Osteoblast (primary cell): Measurements from ENCODE around the gene SLC25A34. TPM values are rescaled to one million over a fixed set of nuclear protein-coding genes. Genes with fewer than 3 reads are reported as not detected.
A peak's percentile ranks its signal among the peaks of the same experiment; 100 is the strongest.

Source experiments
- DNase-seq: peaks from one replicate; pipeline ENCODE4 v3.0.0; 2011; ENCODE audit warnings: low spot score, mixed read lengths; ENCODE audit not compliant: insufficient read length; ENCODE audit errors: missing footprints
- H2AFZ ChIP-seq: 2 replicates; pipeline ENCODE4 v1.6.0; 2011; ENCODE audit warnings: mild to moderate bottlenecking, low read length
- H3K27ac ChIP-seq: 2 replicates; pipeline ENCODE4 v1.5.1; 2011; ENCODE audit warnings: mild to moderate bottlenecking, low read depth, low read length, moderate library complexity
- H3K27me3 ChIP-seq: 2 replicates; pipeline ENCODE4 v1.6.0; 2012; ENCODE audit warnings: mild to moderate bottlenecking, control low read depth, inconsistent platforms, low read length, moderate library complexity; ENCODE audit not compliant: insufficient read depth
- H3K36me3 ChIP-seq: 2 replicates; pipeline ENCODE4 v1.5.1; 2011; ENCODE audit warnings: mild to moderate bottlenecking, low read length, control low read depth, moderate library complexity; ENCODE audit not compliant: insufficient read depth
- H3K4me1 ChIP-seq: 2 replicates; pipeline ENCODE4 v1.5.1; 2011; ENCODE audit warnings: mild to moderate bottlenecking, low read length, control low read depth, moderate library complexity; ENCODE audit not compliant: insufficient read depth
- H3K4me2 ChIP-seq: 2 replicates; pipeline ENCODE4 v1.6.0; 2011; ENCODE audit warnings: mild to moderate bottlenecking, low read length; ENCODE audit not compliant: insufficient read depth
- H3K4me3 ChIP-seq: fragments of 200-600 bp; sonication (generic); 3 replicates; pipeline ENCODE4 v1.5.1; 2012; ENCODE audit warnings: mild to moderate bottlenecking, low read length, inconsistent platforms; ENCODE audit not compliant: insufficient read depth
- H3K79me2 ChIP-seq: 2 replicates; pipeline ENCODE4 v1.6.0; 2012; ENCODE audit warnings: mild to moderate bottlenecking, low read length, control low read depth, inconsistent platforms; ENCODE audit not compliant: insufficient read depth
- H3K9me3 ChIP-seq: 2 replicates; pipeline ENCODE4 v1.5.1; 2011; ENCODE audit warnings: low read depth, low read length, control low read depth
- H4K20me1 ChIP-seq: 2 replicates; pipeline ENCODE4 v1.6.0; 2012; ENCODE audit warnings: mild to moderate bottlenecking, low read length, control low read depth; ENCODE audit not compliant: insufficient read depth
- CTCF ChIP-seq: IDR thresholded peaks from 2 replicates; pipeline ENCODE4 v1.5.1; 2011; ENCODE audit warnings: mild to moderate bottlenecking, low read depth, low read length, moderate library complexity; ENCODE audit errors: extremely low read depth
- total RNA-seq: library from RNA; depleted of rRNA; stranded (reverse); fragments of >200 nt; gene quantifications from 2 replicates; pipeline ENCODE4 v1.2.3, GENCODE V29; 2012

Gene SLC25A34
- total RNA-seq, 1 donor, result 1.4 TPM

- Histone ChIP-seq H3K79me2 (peaks cover 21% of the 10 kb centered on the region), H2AFZ (no peak overlapping the region), H3K4me1 (peaks cover 26% of the 10 kb centered on the region), H3K36me3 (no peaks in the 10 kb centered on the region), H3K27me3 (no peaks in the 10 kb centered on the region), H3K4me3 (no peak overlapping the region), H3K27ac (no peak overlapping the region), H3K4me2 (no peak overlapping the region), H4K20me1 (peaks cover 2% of the 10 kb centered on the region), H3K9me3 (no peaks in the 10 kb centered on the region)
- no peak for TF ChIP-seq CTCF
- peak; percentile 82 for DNase-seq
Measured at GRCh38 chr1:15756143-15757015, 20.3 kb downstream of the SLC25A34 start.

- TF ChIP-seq CTCF, result no peak
- Histone ChIP-seq H3K4me1 (peaks cover 32% of the 10 kb centered on the region), H3K4me2 (no peak overlapping the region)
Measured at GRCh38 chr1:15757016-15757543, 21.0 kb downstream of the SLC25A34 start.

GRCh38 chr1:15757575-15758342, 21.7 kb downstream of the SLC25A34 start:
- DNase-seq, result peak; percentile 86
- H3K4me2 ChIP-seq, result peak overlapping the region; percentile 84

More at GRCh38 chr1:15757016-15757543, 21.0 kb downstream of the SLC25A34 start:
- Histone ChIP-seq H3K27me3 (no peaks in the 10 kb centered on the region), H3K79me2 (peaks cover 27% of the 10 kb centered on the region), H3K9me3 (no peaks in the 10 kb centered on the region), H3K4me3 (no peak overlapping the region), H2AFZ (no peak overlapping the region), H4K20me1 (peaks cover 7% of the 10 kb centered on the region), H3K27ac (no peak overlapping the region), H3K36me3 (peaks cover 3% of the 10 kb centered on the region)
- peak; percentile 79 for DNase-seq

More at GRCh38 chr1:15757575-15758342, 21.7 kb downstream of the SLC25A34 start:
- H4K20me1 ChIP-seq, result peaks cover 12% of the 10 kb centered on the region
- H3K27ac ChIP-seq, result no peak overlapping the region
- H3K9me3 ChIP-seq, result no peaks in the 10 kb centered on the region
- peak overlapping the region; percentile 83 for H3K4me3 ChIP-seq
- peaks cover 34% of the 10 kb centered on the region for H3K79me2 ChIP-seq
- H3K36me3 ChIP-seq, result peaks cover 3% of the 10 kb centered on the region
- H2AFZ ChIP-seq, result peak overlapping the region; percentile 56
- H3K27me3 ChIP-seq, result no peaks in the 10 kb centered on the region
- H3K4me1 ChIP-seq, result peaks cover 35% of the 10 kb centered on the region
- TF ChIP-seq CTCF, result no peak
